SIG-M5 treated with dmso at 0.1 percent for 504 hours (cell line): ENCODE results near the gene APOL1.
A peak's percentile ranks its signal among the peaks of the same experiment; 100 is the strongest.
"Not testable (repeated sequence)": the region's sequence is repeated elsewhere in the genome, so short reads cannot be mapped to it uniquely, and the experiment has no call there.

ENCODE experiments used
- DNase-seq: peaks from one replicate; lab custom pipeline; 2025; ENCODE audit not compliant: unreplicated experiment; lab: John Stamatoyannopoulos, UW

The APOL1 gene

DNA sequence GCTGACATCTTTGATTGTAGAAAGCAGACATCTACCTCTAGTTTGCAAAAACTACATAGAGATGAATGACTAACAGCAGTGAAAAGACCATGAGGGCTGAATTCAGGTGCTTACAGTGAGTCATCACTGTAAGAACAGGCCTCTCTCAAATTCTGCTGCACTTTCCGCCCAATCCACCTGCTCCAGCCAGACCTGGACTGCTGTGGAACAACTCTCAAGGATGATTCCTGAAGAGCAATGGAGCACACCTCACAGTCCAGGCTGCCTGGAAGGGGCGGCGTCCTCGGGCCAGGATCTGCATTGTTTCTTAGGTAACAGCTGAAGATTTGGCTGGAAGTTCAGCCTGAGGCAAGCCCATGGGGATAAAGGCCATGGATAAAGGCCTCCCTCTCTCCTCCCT, 28.7 kb upstream of the APOL1 start:
- DNase-seq = no peak

GRCh38 chr22:36225333-36225922, 27.5 kb upstream of the APOL1 start:
- DNase-seq = no peak

DNA sequence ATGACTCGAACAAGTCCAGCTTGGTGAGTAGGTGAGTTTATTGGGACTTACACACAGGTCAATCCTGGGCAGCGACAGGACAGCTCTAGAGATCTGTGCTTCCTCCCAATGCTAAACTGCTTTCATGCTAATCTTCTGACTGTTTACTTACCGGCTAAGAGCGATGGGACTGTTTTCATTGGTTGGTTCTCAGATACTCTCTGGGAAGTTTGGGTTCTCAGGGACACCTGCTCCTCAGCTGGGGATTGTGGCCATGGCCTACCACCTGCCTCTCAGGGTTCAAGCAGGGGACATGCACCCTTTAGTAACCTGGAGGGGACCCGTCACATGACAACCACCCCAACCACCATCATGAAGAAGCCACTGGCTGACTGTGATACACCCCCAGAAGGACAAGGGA, 26.7 kb upstream of the APOL1 start:
- DNase-seq = no peak

- no peak for DNase-seq
Measured at GRCh38 chr22:36227396-36227795, 25.5 kb upstream of the APOL1 start.

DNA sequence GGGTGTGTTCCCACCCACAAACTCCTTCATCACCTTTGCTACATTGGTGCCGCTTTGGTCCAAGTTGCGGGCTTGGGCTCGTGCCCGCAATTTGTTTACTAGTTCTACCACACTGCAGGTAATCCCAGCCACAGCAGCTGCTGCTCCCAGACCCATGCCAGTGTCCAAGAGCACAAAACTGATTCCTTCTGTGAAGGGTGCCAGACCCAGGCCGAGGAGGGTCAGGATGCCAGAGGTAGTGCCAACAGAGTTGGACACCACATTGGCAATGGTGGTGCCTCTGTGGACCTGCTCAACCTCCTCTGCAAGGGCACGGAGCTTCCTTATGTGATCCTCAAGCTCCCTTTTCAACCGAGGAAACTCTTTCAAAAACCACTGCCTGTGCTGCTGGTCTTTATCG, 25.1 kb upstream of the APOL1 start:
- no peak for DNase-seq

- DNase-seq = not testable (repeated sequence)
Measured at GRCh38 chr22:36228369-36228768, 24.6 kb upstream of the APOL1 start.

DNA sequence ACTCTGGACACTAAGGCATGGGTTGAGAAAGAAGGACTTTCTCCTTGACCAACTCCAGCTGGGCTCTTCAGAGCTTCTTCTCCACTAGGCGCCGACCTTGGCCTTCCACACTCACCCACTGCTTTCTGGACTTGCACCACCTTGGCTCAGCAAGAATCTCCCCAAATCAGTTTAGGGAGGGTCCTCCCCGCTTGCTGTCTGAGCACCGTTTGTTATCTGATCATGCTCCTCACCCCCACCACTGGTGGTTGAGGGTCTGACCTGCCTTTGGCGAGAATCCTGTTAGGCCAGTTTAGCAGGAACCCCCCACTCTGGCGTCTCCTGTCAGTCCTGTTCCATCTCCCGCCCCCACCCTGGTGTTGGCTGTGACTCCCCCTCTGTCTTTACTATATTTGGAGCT, 24.0 kb upstream of the APOL1 start:
- no peak for DNase-seq

- DNase-seq = not testable (repeated sequence)
Measured at GRCh38 chr22:36229649-36230048, 23.3 kb upstream of the APOL1 start.

- DNase-seq = not testable (repeated sequence)
Measured at GRCh38 chr22:36231051-36231450, 21.9 kb upstream of the APOL1 start.

DNA sequence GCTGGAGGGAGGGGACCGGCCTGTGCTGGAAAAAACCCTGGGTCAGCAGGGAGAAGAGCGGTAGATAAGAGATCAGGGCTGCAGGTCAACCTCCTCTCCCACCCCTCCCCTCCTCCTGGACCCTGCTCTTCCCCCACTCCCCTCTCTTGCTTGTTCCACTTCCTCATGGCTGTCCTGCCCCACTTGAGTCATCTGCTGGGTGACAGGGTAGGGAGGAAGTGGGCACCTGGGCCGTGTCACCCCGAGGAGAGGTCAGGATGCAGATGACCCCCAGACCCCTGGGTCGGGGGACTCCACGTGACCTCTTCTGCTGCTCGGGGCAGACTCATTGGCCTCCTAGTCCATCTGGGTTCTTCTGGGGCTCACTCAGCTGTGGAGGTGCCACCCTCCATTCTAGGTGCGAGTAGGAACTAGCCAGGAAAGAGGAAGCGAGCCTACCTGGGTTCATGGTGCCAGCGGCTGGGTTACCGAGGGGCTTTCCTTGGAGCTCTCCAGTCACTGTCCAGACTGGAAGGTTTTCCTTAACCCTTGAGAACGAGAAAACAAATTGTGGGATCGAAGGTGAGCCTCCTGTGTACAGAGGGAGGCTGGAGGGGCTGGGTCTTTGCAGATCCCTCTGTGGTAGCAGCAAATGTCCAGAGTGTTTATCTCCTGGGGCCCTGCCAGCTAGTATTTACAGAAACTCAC, 20.1 kb upstream of the APOL1 start:
- DNase-seq = no peak

DNA sequence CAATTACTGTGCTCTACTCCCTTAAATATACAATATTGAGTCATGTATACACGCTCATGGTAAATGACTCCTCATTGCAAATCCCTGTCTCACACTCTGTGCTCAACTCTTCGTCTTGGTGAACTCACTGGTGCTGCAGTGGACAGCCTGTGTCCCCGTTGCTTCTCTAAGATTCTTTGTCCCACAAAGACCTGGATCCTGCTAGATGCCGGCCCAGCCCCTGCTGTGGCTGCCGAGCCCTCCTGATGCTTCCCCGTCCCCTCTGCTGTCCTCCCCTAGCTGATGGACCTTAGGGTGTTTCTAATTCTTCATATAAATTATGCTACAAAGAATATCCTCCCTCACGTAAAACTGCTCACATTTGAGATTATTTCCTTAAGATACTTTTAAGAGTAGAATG, 19.1 kb upstream of the APOL1 start:
- DNase-seq = no peak

GRCh38 chr22:36234213-36234612, 18.7 kb upstream of the APOL1 start:
- DNase-seq = no peak

- DNase-seq = no peak
Measured at GRCh38 chr22:36234919-36235318, 18.0 kb upstream of the APOL1 start.

DNA sequence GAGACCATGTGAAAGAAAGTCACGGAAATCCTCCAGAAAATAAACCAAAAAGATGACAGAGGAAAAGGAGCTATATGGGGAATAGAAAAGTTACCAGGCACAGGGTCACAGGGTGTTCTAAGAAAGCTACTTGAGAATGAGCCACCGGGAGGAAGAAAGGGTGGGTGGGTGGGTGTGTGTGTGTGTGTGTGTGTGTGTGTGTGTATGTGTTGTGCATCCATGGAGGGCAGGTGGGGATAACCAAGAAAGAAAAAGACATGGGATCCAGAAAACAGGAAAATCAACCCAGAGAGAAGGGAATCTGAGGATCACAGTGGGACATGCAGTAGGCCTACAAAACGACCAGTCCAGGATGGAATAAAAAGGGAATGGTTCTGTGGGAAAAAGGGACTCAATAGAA, 17.3 kb upstream of the APOL1 start:
- DNase-seq = no peak

DNA sequence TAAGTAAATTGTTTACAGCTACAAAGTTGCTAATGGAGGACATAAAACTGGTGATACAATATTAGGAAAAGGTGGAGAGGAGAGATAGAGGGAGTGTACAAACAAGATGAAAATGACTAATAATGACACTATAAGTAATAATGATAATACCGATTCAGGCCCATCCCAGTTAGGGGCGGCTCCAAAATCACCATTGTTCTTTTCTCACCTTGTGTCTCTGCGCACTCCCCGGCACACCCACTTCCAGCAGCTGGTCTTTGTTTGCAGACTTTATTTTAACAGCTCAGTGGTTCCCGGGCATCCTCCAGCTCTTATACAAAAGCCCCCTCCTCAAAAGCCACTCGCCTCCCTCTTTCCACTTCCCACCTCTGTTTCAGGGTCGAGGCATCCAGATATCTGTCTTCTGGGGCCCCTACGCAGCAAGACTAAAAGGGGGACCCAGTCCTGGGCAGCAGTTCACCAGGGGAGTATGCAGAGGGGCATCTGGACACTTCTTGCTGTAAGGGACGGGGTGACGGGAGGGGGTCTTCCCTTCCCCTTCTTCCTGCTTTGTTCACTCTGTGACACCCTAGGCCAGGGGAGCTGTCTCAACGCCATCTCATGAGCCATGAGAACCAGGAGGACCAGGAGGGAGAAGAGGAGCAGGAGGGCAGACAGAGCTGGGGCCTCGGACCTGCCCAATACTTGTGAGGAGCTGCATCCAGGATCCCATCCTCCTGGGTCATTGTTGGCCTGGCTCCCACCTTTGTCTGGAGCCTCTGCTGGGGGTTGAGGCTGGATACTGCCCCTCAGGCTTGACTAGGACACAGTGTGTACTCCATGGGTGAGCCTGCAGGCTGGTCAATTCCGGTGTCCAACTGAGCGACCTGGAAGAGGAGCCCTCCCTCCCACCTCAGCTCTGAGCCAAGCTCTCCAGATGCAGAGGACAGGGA, 16.3 kb upstream of the APOL1 start:
- no peak for DNase-seq

- no peak for DNase-seq
Measured at GRCh38 chr22:36237462-36238372, 15.2 kb upstream of the APOL1 start.

DNA sequence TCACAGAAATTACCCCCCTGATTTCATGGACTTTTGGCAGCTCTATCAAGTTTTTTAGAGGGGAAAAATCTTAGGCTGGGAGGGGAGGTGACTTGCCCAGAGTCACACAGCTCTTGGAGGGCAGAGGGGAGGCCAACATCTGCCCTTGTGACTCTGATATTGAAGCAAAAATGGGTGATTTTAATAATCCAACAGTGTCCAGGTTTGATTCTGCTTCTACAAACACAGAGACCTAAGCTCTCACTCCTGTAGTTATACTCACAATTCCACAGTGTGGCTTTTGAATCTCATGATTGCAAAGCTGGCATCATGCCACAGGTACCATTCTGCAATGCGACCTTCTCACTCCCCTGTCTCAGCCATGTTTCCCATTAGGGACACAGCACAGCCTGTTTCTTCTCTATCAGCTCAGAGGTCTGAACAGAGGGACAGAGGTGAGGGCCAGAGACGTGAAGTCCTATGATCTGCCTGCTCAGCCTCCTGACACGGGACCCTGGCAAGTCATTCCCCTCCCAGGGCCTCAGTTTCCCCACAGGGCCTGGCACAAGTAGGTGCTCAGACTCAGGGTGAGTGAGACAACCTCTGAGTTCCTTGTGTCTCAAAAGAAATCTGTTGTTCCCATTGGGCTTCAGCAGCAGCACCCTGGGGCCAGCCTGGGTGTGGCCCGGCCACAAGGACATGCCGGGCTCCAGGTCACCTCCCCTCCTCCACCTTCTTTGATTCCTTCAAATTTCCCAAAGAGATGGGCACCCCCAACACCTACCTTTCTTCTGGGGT, 14.4 kb upstream of the APOL1 start:
- DNase-seq = no peak

- no peak for DNase-seq
Measured at GRCh38 chr22:36239150-36239400, 13.9 kb upstream of the APOL1 start.

- DNase-seq = peak; percentile 87
Measured at GRCh38 chr22:36239401-36240171, 13.3 kb upstream of the APOL1 start, which contains the start of gene APOL2. TSS of gene APOL2 (minus strand) at chr22:36239527. CDS start at chr22:36233162, 6,365 bp downstream.

GRCh38 chr22:36243986-36244385, 8.9 kb upstream of the APOL1 start:
- no peak for DNase-seq
